Adipocyte (in vitro differentiated cells): ENCODE measurements around the gene MYO1G.
"Not testable (repeated sequence)": the region's sequence is repeated elsewhere in the genome, so short reads cannot be mapped to it uniquely, and the experiment has no call there.

ENCODE experiments used
- DNase-seq: peaks from one replicate; pipeline ENCODE4 v3.0.0-alpha.2; 2015; ENCODE audit warnings: low read depth
- H3K27me3 ChIP-seq: replicated peaks from 2 replicates; pipeline ENCODE4 v1.7.0; 2013; ENCODE audit warnings: mild to moderate bottlenecking, low read length, moderate library complexity; ENCODE audit not compliant: control insufficient read depth, insufficient read depth
- H3K36me3 ChIP-seq: 2 replicates; pipeline ENCODE4 v1.7.0; 2013; ENCODE audit warnings: low read length, mild to moderate bottlenecking, moderate library complexity; ENCODE audit not compliant: control insufficient read depth, insufficient read depth, severe bottlenecking
- H3K4me1 ChIP-seq: 2 replicates; pipeline ENCODE4 v1.7.0; 2013; ENCODE audit warnings: mild to moderate bottlenecking, low read length, moderate library complexity; ENCODE audit not compliant: control insufficient read depth, insufficient read depth
- H3K4me3 ChIP-seq: 2 replicates; pipeline ENCODE4 v1.7.0; 2013; ENCODE audit warnings: mild to moderate bottlenecking, low read length, moderate library complexity
- H3K9ac ChIP-seq: 2 replicates; pipeline ENCODE4 v1.7.0; 2013; ENCODE audit warnings: mild to moderate bottlenecking, low read length, moderate library complexity
- H3K9me3 ChIP-seq: 2 replicates; pipeline ENCODE4 v1.7.0; 2013; ENCODE audit warnings: mild to moderate bottlenecking, low read length, moderate library complexity; ENCODE audit not compliant: control insufficient read depth

Gene MYO1G

DNA sequence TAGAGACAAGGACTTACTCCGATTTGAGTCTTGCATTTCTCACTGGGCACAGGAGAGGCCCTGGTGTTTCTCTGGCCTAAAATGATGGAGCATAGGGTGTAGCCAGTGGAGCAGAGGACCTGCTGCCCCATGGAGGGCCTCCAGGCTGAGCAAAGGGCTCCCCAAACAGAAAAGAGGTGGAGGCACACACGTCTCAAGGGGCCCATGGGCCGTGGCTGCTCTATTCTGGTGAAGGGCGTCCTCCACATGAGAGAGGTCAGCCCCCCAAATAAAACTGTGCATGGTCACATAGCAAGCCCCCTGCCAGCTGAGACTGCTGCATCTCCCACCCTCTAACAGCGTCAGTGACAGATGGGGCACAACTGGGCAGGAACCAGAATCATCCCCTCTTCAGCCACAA, 41.4 kb downstream of the MYO1G start:
- no peak overlapping the region for H3K9ac ChIP-seq
- no peaks in the 10 kb centered on the region for H3K4me1 ChIP-seq
- no peak overlapping the region for H3K4me3 ChIP-seq
- peaks cover 29% of the 10 kb centered on the region for H3K27me3 ChIP-seq
- DNase-seq: no peak
- no peaks in the 10 kb centered on the region for H3K36me3 ChIP-seq
- H3K9me3 ChIP-seq: no peaks in the 10 kb centered on the region

DNA sequence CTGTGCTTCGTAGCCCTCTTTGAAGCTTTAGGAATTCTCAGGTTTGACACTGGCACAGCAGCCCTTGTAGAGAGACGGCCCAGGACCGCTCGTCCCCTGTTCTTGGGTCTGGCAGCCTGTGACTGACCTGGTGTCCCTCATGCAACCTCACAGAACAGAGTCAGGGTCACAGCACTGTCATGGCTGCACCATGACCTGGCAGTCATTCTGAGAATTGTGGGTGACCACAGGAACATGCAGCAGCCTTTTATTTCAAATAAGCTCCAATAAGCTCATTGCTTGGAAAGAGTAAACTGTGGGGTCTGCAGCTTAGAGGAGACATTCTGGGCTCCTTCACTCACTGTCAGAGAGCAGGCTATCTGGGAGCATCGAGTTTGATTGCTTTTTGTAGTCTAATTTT, 42.5 kb downstream of the MYO1G start:
- Histone ChIP-seq H3K9ac (no peak overlapping the region), H3K36me3 (no peaks in the 10 kb centered on the region)
- no peak for DNase-seq

DNA sequence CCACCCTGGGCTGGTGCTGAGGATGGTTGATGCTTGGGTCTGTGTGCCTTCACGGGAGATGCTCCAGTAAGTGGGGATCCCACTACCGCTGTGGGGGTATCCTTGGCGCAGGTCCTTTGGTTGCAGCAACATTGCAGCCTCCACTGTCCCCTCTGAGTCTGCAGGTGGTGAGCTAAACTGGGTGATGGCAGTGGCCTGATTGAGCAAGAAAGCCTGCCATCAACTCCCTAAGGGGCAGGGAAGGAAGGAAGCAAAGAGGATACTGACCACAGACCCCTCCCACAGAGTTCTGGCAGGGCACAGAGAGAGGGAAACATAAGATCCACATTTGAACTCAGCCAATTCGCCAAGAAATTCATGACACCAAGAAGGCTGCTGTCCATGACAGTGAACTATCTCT, 43.2 kb downstream of the MYO1G start:
- no peaks in the 10 kb centered on the region for H3K36me3 ChIP-seq
- H3K9me3 ChIP-seq: no peaks in the 10 kb centered on the region
- DNase-seq: no peak
- peaks cover 29% of the 10 kb centered on the region for H3K27me3 ChIP-seq
- H3K4me3 ChIP-seq: no peak overlapping the region
- no peaks in the 10 kb centered on the region for H3K4me1 ChIP-seq
- H3K9ac ChIP-seq: no peak overlapping the region

More for the DNA sequence above, 42.5 kb downstream of the MYO1G start:
- Histone ChIP-seq H3K9me3 (no peaks in the 10 kb centered on the region), H3K4me1 (no peaks in the 10 kb centered on the region), H3K27me3 (peaks cover 29% of the 10 kb centered on the region), H3K4me3 (no peak overlapping the region)

DNA sequence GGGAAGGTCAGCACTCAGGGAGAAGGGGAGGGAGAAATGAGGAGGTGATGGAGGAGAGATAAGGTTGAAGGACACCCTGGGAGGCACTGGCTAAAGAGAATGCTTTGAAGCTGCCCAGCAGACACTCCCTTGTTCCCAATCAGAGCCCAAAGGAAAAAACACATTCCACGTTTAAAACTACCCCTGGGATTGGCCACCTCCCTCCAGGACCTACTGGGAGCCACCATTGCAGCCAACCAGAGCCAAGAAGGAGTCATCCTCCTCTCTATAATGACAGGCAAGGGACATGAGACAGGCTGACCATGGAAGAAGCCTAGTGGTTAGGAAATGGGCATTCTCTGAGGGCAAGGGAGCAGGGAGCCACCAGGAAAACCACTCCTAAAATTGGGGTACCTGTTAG, 43.8 kb downstream of the MYO1G start:
- Histone ChIP-seq H3K9me3 (peaks cover 2% of the 10 kb centered on the region), H3K27me3 (peaks cover 29% of the 10 kb centered on the region), H3K9ac (no peak overlapping the region), H3K36me3 (no peaks in the 10 kb centered on the region), H3K4me1 (no peaks in the 10 kb centered on the region), H3K4me3 (no peak overlapping the region)
- DNase-seq: no peak

DNA sequence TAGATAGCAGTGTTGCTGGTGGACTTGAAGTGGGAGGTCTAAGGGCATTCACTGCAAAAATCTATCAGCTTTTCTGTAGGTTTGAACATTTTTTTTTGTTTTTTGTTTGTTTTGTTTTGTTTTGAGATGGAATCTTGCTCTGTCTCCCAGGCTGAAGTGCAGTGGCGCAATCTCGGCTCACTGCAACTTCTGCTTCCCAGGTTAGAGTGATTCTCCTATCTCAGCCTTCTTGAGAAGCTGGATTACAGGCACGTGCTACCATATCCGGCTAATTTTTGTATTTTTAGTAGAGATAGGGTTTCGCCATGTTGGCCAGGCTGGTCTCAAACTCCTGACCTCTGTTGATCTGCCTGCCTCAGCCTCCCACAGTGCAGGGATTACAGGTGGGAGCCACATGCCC, 44.3 kb downstream of the MYO1G start:
- not testable (repeated sequence) for H3K4me1 ChIP-seq, H3K4me3 ChIP-seq, DNase-seq, H3K9ac ChIP-seq, H3K9me3 ChIP-seq, H3K36me3 ChIP-seq
- peaks cover 29% of the 10 kb centered on the region for H3K27me3 ChIP-seq

DNA sequence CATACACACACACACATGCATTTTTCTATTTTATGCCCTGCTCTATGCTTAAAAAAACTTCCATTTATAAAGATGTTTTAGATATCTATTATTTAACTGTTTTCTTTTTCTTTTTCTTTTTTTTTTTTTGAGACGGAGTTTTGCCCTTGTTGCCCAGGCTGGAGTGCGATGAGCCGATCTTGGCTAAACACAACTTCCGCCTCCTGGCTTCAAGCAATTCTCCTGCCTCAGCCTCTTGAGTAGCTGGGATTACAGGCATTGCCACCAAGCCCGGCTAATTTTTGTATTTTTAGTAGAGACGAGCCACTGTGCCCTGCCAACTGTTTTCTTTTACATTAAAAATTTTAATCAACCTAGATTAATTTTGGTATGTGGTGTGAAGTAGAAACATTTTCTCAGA, 47.9 kb downstream of the MYO1G start:
- Histone ChIP-seq H3K4me1 (no peaks in the 10 kb centered on the region), H3K36me3 (no peaks in the 10 kb centered on the region), H3K27me3 (peaks cover 9% of the 10 kb centered on the region), H3K4me3 (no peak overlapping the region), H3K9me3 (peaks cover 5% of the 10 kb centered on the region), H3K9ac (no peak overlapping the region)
- no peak for DNase-seq

DNA sequence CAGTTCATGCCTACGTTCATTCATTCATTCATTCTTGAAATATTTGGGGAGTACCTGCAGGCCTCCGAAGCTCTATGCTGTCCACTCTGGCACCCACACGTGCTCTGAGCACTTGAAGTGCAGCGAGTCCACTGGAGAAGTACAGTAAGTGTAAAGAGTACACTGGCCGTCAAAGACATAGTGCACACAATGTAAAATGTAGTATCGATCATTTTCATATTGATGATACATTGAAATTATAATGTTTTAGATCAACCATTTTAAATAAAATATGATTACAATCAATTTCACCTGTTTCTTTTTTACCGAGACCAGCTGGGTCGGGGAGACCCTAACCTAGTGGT, 56.5 kb downstream of the MYO1G start:
- H3K9ac ChIP-seq: no peak overlapping the region
- no peaks in the 10 kb centered on the region for H3K27me3 ChIP-seq
- H3K36me3 ChIP-seq: no peaks in the 10 kb centered on the region
- H3K4me1 ChIP-seq: peaks cover 2% of the 10 kb centered on the region
- H3K9me3 ChIP-seq: no peaks in the 10 kb centered on the region
- no peak for DNase-seq
- H3K4me3 ChIP-seq: no peak overlapping the region

DNA sequence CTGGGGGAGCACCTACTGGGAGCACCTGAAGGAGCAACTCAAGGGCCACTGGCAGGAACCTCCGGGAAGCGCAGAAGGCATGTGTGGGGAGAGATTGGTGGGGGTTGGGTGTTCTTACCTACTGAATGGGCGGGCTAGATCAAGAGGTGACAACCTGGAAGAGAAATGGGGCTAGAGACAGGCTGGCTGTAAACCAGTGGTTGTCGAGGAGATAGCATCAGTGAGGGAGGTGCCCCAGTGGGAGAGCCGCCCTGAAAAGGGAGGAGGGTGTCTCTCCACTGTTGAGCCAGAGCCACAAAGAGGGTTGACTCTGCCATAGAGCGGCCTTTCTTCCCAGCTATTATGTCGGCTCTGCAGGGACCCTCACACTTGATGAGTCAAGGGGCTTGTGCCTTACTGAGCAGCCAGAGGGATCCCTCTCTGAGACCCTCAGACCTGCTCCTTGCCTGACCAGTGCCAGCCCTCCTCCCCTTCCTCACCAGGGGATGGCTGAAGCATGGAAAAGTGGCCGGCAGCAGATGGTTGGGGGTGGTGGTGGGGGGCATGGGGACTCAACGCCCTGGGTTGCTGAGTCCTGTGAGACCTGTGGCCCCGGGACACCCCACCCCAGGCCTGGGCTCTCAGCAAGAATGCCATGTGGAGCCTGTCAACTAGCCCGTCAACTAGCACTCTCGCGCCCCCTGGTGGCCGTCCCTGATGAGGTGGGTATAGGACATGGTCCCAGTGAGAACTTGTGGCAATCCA, 57.0 kb downstream of the MYO1G start:
- Histone ChIP-seq H3K9me3 (no peaks in the 10 kb centered on the region), H3K4me3 (no peak overlapping the region), H3K9ac (no peak overlapping the region), H3K36me3 (no peaks in the 10 kb centered on the region), H3K27me3 (no peaks in the 10 kb centered on the region), H3K4me1 (peaks cover 2% of the 10 kb centered on the region)
- peak; percentile 89 for DNase-seq

DNA sequence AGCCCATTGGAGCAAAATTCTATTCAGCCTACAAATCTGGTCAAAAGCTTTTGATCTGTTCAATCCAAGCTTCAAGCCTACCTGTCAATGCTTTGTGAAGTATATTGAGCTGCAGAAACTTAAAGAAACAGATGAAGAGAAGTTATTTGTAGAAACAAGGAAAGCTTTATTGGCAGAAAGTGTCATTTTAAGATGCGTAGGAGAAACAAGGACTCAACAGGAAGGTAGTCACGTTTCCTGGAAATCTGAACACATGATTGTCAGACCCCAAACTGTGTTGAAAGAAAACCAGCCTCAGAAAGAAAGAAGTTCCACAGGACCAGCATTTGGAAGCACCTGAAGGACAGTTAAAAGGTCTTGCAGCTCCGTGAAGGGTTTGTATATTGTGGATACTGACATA, 58.7 kb downstream of the MYO1G start:
- Histone ChIP-seq H3K36me3 (no peaks in the 10 kb centered on the region), H3K9me3 (no peaks in the 10 kb centered on the region), H3K27me3 (no peaks in the 10 kb centered on the region), H3K9ac (no peak overlapping the region), H3K4me3 (no peak overlapping the region), H3K4me1 (peaks cover 2% of the 10 kb centered on the region)
- DNase-seq: no peak

DNA sequence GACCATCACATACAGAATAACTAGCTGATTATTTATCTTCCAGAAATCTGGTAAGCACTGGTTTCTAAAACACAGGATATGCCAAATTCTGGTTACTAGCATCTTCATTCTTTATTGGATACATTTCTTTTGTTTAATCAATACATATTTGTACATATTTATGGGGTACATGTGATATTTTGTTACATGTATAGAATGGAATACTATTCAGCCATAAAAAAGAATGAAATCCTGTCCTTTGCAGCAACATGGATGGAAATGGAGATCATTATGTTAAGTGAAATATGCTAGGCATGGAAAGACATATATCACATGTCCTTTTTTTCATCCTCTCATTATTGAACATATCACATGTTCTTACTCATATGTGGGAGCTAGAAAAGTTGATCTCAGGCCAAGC, 60.8 kb downstream of the MYO1G start:
- H3K4me3 ChIP-seq: no peak overlapping the region
- no peaks in the 10 kb centered on the region for H3K9me3 ChIP-seq
- H3K27me3 ChIP-seq: no peaks in the 10 kb centered on the region
- H3K9ac ChIP-seq: no peak overlapping the region
- H3K36me3 ChIP-seq: no peaks in the 10 kb centered on the region
- H3K4me1 ChIP-seq: peaks cover 14% of the 10 kb centered on the region
- DNase-seq: no peak

DNA sequence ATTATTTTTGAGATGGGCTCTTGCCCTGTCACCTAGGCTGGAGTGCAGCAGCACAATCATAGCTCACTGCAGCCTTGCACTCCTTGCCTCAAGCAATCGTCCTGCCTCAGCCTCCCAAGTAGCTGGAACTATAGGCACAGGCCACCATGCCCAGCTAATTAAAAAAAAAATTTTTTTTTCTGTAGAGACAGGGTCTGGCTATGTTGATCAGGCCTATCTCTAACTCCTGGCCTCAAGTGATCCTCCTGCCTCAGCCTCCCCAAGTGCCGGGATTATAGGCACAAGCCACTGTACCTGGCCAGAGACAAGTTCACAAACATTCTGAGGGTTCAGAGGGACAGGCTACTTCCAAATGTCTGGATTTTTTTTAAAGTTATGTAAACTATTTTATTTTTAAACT, 61.4 kb downstream of the MYO1G start:
- Histone ChIP-seq H3K4me3 (no peak overlapping the region), H3K4me1 (peaks cover 19% of the 10 kb centered on the region), H3K9ac (no peak overlapping the region), H3K9me3 (no peaks in the 10 kb centered on the region), H3K36me3 (no peaks in the 10 kb centered on the region), H3K27me3 (no peaks in the 10 kb centered on the region)
- DNase-seq: no peak

DNA sequence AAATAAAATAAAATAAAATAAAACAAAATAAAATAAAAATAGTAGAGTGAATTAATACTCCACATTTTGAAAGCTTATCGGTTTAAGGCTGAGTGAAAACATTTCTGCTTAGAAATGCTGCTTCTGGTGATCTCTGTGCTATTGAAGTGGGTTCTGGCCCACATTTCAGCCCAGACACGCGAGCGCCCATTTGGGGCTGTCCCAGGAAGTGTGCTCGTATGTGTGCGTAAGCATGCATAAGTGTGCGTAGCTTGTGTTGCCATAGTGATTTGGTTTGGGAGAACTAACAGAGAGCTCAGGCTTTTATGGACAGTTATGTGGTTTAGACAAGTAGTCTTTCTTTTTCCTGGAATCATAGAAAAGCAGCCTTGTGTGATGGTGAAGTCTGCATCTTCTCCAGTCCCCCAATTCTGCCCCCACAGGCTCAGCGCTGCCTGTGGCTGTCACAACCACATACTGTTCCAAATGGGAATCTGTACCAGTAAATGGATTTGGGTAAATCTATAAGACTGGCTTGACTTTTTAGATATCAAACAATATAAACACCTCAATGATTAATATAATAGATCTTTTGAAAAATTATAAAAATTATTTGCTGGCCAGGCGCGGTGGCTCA, 63.7 kb downstream of the MYO1G start:
- no peaks in the 10 kb centered on the region for H3K36me3 ChIP-seq
- no peak for DNase-seq
- H3K4me3 ChIP-seq: no peak overlapping the region
- no peaks in the 10 kb centered on the region for H3K9me3 ChIP-seq
- H3K9ac ChIP-seq: no peak overlapping the region
- H3K4me1 ChIP-seq: peaks cover 25% of the 10 kb centered on the region
- no peaks in the 10 kb centered on the region for H3K27me3 ChIP-seq
